OCI-M1 (cell line): ENCODE measurements around the gene CEACAM21.

ENCODE experiments used
- DNase-seq: peaks from one replicate; lab custom pipeline; 2025; lab: John Stamatoyannopoulos, UW

Gene CEACAM21

DNA sequence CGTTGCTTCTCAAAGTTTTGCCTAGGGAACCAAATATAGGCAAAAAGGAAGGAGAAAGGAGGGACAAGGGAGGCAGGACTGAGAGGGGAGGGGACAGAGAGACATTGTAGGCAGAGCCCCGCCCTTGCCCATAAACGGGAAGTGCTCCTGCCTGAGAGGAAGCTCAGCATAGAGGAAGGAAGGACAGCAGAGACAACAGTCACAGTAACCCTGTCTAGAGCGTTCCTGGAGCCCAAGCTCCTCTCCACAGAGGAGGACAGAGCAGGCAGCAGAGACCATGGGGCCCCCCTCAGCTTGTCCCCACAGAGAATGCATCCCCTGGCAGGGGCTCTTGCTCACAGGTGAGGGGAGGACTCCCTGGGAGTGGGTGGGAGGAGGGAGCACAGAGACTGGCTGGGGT lies at the start of gene CEACAM21:
Gene CEACAM21 (plus strand): TSS at position 169 of the 400 bp plus-strand sequence. CDS start 109 bp downstream, at position 278.
- peak; percentile 82 for DNase-seq

DNA sequence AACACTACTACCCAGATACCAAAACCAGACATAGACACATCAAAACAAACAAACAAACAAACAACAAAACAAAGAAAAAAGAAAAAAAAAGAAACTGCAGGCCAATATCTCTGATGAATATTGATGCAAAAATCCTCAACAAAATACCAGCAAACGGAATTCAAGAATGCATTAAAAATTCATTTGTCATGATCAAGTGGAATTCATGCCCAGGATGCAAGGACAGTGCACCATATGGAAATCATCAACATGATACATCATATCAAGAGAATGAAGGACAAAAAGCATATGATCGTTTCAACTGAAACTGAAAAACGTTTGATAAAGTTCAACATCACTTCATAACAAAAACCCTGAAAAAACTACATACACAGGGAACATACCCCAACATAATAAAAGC lies 48.9 kb upstream of the CEACAM21 start:
- no peak for DNase-seq

DNA sequence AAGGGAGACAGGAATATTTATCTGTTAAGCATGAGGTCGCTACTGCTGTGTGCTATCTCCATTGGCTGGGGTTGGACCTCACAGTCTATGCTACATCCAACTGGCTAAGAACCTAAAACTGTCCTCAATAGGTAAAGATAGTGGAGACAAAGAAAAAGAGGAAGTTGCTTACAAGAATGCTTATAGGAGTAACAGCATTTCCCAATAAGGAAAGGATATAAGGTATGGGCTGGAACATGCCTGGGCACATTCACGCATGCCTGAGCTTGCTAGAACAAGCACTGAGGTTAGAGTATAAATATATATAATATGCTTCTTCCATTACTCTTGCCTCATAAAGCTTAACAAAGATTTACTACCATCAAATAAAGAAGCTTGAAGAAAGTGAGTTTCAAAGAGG lies 47.9 kb upstream of the CEACAM21 start:
- DNase-seq = peak; percentile 70

DNA sequence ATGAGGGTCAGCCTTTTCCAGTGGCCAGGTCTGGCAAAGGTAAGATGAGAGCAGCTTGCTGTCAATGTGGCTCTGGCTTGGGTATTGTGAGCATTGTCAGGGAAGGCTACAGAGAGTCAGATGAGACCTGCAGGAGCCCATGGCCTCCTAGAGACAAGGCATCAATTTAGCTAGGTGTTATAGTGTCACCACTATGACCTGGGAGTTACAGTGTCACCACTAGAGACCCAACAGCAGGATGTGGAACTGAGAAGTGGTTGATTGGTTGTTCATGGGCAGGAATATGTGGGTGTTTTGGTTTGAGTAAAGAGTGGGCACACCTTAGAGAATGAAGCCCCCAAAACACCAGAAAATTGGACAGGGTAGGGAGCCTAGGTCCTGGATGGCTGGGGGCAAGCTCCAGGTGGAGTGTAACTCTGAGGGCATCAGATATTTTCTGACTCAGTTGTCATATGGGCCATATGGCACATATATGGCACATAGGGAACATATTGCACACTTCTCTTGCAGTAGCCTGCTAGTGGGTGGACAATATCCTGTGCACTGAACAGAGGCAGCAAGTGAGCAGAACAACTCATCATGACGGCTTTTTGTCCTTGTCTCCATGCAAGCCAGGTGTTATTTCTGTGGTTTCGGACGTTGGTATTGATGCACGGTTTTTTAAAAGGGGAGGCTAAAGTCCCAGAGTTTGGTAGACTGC lies 46.3 kb upstream of the CEACAM21 start:
- no peak for DNase-seq

GRCh38 chr19:41530184-41530534 lies 45.8 kb upstream of the CEACAM21 start:
- no peak for DNase-seq

DNA sequence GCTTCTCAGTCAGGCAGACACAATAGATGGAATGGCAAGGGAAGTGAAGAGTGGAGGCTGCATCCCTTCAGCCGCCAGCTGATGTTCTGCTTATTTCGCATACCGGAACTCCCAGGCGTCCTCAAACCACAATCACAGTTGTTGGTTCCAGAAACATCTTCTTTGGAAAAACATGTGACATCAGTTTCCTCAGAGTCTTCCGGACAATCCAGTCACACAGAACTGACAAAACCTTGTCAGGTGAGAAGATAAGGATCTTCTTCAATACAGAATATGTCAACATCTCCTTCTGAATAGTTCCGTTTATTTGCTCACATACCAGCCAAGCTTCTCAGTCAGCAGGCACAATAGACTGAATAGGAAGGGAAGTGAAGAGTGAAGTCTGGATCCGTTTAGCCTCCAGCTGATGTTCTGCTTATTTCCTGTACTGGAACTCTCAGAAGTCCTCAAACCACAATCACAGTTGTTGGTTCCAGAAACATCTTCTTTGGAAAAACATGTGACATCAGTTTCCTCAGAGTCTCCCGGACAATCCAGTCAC lies 45.1 kb upstream of the CEACAM21 start:
- peak; percentile 47 for DNase-seq

GRCh38 chr19:41531438-41532311 lies 44.3 kb upstream of the CEACAM21 start:
- DNase-seq = peak; percentile 98

GRCh38 chr19:41532526-41532925 lies 43.4 kb upstream of the CEACAM21 start:
- no peak for DNase-seq

GRCh38 chr19:41533671-41534215 lies 42.2 kb upstream of the CEACAM21 start:
- DNase-seq = peak; percentile 55

GRCh38 chr19:41535029-41535622 lies 40.8 kb upstream of the CEACAM21 start:
- no peak for DNase-seq

- peak; percentile 72 for DNase-seq
Observed at GRCh38 chr19:41537789-41538188, 38.2 kb upstream of the CEACAM21 start.

- peak; percentile 56 for DNase-seq
Observed at GRCh38 chr19:41540041-41540695, 35.8 kb upstream of the CEACAM21 start.

DNA sequence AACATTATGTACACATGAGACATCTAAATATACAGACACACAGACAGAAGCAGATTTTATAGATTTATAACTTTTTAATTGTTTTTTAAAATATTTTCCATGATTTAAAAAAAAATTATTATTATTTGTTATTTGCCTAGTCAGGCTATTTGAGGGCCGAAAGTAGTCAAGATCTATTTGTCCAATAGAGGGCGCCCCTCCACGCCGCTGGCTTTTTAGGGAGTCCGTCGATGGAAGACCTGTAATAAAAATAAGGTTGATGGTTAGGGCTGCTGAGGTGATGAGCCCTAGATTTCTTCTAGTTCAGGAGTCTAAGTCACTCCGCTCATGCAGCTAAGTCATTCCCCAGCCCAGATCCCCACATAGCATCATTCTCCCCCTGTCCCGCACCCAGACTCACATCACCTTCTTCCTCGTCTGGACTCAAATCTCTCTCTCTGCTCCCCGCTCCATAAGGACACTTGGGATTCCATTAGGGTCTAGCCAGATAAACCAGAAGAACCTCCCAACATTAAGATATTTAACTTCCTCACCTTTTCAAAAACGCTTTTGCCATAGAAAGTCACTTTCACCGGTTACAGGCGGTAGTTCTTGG lies 33.9 kb upstream of the CEACAM21 start:
- peak; percentile 82 for DNase-seq

GRCh38 chr19:41542622-41543021 lies 33.3 kb upstream of the CEACAM21 start:
- no peak for DNase-seq

DNA sequence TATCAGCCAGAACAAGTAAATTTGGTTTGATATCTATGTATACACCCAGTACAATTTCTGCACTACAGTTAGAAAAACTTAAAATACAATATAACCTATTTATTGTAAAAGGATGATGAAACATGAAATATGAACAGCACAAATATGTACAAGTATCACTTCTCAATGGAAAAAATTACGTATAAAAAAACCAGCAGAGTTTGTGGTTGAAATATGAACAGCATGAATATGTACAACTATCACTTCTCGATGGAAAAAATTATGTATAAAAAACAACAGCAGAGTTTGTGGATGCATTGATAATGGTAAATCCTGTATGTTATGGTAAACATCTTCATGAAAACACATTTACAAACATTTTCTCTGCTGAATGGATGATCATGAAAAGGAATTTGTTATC lies 32.4 kb upstream of the CEACAM21 start:
- no peak for DNase-seq

- DNase-seq = no peak
Observed at GRCh38 chr19:41545547-41545946, 30.4 kb upstream of the CEACAM21 start.

- DNase-seq = no peak
Observed at GRCh38 chr19:41546386-41546789, 29.6 kb upstream of the CEACAM21 start.

DNA sequence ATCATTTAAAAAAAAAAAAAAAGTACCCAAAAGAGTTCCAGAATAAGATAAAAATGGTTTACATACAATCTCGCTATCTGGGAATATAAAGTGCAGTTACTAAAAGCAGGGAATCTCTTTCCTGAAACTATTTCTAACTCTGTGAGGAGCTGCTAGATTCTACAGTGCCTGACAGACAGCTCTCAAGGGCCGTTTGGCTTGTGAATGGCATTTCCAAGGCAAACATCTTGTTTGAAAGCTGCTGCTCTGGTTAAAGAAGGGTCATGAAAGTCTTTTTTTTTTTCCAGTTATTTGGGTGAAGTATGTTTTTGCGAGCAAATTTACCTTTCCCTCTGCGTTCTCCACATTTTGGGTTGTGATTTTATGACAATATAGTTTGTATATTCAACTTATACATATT lies 29.0 kb upstream of the CEACAM21 start:
- no peak for DNase-seq

GRCh38 chr19:41547569-41547968 lies 28.4 kb upstream of the CEACAM21 start:
- no peak for DNase-seq

GRCh38 chr19:41548047-41548446 lies 27.9 kb upstream of the CEACAM21 start:
- no peak for DNase-seq

GRCh38 chr19:41548954-41549688 lies 26.8 kb upstream of the CEACAM21 start:
- DNase-seq = peak; percentile 85
